ENCODE data around the gene PRSS27. TPM values are rescaled to one million over a fixed set of nuclear protein-coding genes. Genes with fewer than 3 reads are reported as not detected.

The PRSS27 gene
- polyA plus RNA-seq, 1 of the 3 experiments (the other 2 are of a cell fraction), result 7.7 TPM

DNA sequence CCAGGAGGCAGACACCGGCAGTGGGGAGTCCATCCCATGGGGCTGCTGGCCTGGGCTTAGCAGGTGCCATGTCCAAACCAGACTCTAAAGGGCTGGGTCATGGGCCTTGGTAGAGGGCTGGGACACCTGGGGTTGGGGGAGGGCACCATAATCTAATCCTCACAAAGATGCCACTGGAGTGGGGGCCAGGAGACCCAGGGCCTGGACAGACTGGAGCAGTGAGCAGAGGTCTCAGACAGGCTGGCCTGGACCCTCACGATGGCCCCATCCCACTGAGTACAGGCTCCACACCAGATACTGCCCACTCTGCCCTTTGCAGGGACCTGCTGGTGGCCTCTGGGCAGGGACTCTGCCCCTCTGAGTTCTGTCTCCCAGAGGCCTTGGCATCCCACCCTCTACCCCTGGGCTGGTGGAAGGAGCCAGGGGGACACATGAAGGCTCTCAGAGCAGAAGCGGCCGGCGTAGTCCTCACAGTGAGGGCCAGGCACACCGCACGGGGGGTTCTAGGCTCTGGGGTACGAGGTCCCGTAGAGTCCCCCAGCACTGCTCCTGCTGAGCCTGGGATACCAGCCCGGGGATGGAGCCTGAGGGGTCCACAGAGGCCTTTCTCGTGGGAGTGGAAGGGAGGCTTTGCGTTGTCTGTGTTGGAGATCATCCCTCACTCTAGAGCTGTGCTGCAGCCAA lies 22.4 kb upstream of the PRSS27 start:
- no peak for DNase-seq
- Histone ChIP-seq H3K9me3 (no peaks in the 10 kb centered on the region), H3F3A (replicated peaks; ENCODE audit: insufficient read depth) (no peaks in the 10 kb centered on the region), H3K79me2 (ENCODE audit: insufficient read depth) (no peaks in the 10 kb centered on the region), H3K4me3 (ENCODE audit: low read depth in 2 of 2, low read length in 1 of 2) (no peak overlapping the region), H3K36me3 (replicated peaks in 1 of 2; ENCODE audit: control insufficient read depth in 1 of 2, insufficient read depth in 2 of 2, low read length in 1 of 2) (no peaks in the 10 kb centered on the region), H3K9me2 (no peaks in the 10 kb centered on the region), H3K9ac (no peak overlapping the region), H3K4me2 (no peak overlapping the region), H3K4me1 (ENCODE audit: control insufficient read depth in 1 of 2, insufficient read depth in 2 of 2, low read depth in 1 of 2, low read length in 1 of 2) (no peaks in the 10 kb centered on the region; a peak in 1 of 4 replicates), H3K27me3 (ENCODE audit: insufficient read depth) (no peaks in the 10 kb centered on the region), H4K20me1 (ENCODE audit: insufficient read depth) (no peaks in the 10 kb centered on the region), H2AFZ (ENCODE audit: low read depth) (no peak overlapping the region), H3K27ac (ENCODE audit: low read depth in 2 of 2, low read length in 1 of 2) (no peak overlapping the region)
- no peak for TF ChIP-seq GABPA (IDR thresholded peaks at IDR 0.05; ENCODE audit: low read depth)
- TF ChIP-seq FOSL2 (IDR thresholded peaks at IDR 0.05; ENCODE audit: borderline replicate concordance, low read depth), result no peak
- TF ChIP-seq, protein P1, sequence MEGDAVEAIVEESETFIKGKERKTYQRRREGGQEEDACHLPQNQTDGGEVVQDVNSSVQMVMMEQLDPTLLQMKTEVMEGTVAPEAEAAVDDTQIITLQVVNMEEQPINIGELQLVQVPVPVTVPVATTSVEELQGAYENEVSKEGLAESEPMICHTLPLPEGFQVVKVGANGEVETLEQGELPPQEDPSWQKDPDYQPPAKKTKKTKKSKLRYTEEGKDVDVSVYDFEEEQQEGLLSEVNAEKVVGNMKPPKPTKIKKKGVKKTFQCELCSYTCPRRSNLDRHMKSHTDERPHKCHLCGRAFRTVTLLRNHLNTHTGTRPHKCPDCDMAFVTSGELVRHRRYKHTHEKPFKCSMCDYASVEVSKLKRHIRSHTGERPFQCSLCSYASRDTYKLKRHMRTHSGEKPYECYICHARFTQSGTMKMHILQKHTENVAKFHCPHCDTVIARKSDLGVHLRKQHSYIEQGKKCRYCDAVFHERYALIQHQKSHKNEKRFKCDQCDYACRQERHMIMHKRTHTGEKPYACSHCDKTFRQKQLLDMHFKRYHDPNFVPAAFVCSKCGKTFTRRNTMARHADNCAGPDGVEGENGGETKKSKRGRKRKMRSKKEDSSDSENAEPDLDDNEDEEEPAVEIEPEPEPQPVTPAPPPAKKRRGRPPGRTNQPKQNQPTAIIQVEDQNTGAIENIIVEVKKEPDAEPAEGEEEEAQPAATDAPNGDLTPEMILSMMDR (IDR thresholded peaks at IDR 0.05), result no peak
- TF ChIP-seq NFIC (IDR thresholded peaks at IDR 0.05; ENCODE audit: borderline replicate concordance), result no peak
- TF ChIP-seq, protein P2, sequence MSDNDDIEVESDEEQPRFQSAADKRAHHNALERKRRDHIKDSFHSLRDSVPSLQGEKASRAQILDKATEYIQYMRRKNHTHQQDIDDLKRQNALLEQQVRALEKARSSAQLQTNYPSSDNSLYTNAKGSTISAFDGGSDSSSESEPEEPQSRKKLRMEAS (IDR thresholded peaks at IDR 0.05; ENCODE audit: low read depth), result no peak
- over 99% methylated on average over 9 of the region's 12 CpGs for WGBS (ENCODE audit: low lambda C conversion rate)
- ChIA-PET POLR2A (interaction anchor here (1.8 kb wide), 1 partner anchor 9 kb away, joined by 5 read pairs; no protein-coding TSS in a partner anchor), CTCF (no interaction called here)

DNA sequence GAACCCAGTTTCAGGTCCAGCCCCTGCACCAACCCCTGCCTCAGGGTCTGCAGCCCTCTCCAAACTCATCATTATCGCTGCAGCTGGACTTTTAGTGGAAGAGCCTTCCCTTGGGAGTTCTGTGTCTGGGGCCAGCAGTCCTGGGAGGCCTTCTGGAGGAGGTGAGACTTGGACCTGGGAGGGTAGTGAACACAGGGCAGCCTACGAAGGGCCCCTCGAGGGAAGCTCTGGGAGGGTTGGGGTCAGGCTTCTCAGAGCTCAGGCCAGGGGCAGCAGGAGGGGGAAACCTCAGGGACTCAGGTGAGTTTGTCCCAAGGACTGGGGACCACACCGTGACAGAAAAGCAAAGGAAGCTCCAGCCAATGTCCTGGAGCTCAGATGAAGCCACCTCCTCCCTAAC lies 21.1 kb upstream of the PRSS27 start:
- H4K20me1 ChIP-seq (ENCODE audit: insufficient read depth), result no peaks in the 10 kb centered on the region
- no peak overlapping the region for H3K9ac ChIP-seq
- H3K36me3 ChIP-seq (replicated peaks in 1 of 2; ENCODE audit: control insufficient read depth in 1 of 2, insufficient read depth in 2 of 2, low read length in 1 of 2), result no peaks in the 10 kb centered on the region
- no peaks in the 10 kb centered on the region for H3K9me2 ChIP-seq
- POLR2A ChIA-PET, result interaction anchor here (1.8 kb wide), 1 partner anchor 10 kb away, joined by 5 read pairs; no protein-coding TSS in a partner anchor
- no peaks in the 10 kb centered on the region for H3K27me3 ChIP-seq (ENCODE audit: insufficient read depth)
- no peaks in the 10 kb centered on the region for H3K79me2 ChIP-seq (ENCODE audit: insufficient read depth)
- CTCF ChIA-PET, result no interaction called here
- no peaks in the 10 kb centered on the region for H3F3A ChIP-seq (replicated peaks; ENCODE audit: insufficient read depth)
- H3K4me2 ChIP-seq, result no peak overlapping the region
- 67% methylated on average over 3 of the region's 4 CpGs for WGBS (ENCODE audit: low lambda C conversion rate)
- no peak for DNase-seq
- no peak overlapping the region for H3K27ac ChIP-seq (ENCODE audit: low read depth in 2 of 2, low read length in 1 of 2)
- H3K9me3 ChIP-seq, result no peaks in the 10 kb centered on the region
- H3K4me3 ChIP-seq (ENCODE audit: low read depth in 2 of 2, low read length in 1 of 2), result no peak overlapping the region
- no peaks in the 10 kb centered on the region; a peak in 1 of 4 replicates for H3K4me1 ChIP-seq (ENCODE audit: control insufficient read depth in 1 of 2, insufficient read depth in 2 of 2, low read depth in 1 of 2, low read length in 1 of 2)
- no peak overlapping the region for H2AFZ ChIP-seq (ENCODE audit: low read depth)
- TF ChIP-seq, protein P3, sequence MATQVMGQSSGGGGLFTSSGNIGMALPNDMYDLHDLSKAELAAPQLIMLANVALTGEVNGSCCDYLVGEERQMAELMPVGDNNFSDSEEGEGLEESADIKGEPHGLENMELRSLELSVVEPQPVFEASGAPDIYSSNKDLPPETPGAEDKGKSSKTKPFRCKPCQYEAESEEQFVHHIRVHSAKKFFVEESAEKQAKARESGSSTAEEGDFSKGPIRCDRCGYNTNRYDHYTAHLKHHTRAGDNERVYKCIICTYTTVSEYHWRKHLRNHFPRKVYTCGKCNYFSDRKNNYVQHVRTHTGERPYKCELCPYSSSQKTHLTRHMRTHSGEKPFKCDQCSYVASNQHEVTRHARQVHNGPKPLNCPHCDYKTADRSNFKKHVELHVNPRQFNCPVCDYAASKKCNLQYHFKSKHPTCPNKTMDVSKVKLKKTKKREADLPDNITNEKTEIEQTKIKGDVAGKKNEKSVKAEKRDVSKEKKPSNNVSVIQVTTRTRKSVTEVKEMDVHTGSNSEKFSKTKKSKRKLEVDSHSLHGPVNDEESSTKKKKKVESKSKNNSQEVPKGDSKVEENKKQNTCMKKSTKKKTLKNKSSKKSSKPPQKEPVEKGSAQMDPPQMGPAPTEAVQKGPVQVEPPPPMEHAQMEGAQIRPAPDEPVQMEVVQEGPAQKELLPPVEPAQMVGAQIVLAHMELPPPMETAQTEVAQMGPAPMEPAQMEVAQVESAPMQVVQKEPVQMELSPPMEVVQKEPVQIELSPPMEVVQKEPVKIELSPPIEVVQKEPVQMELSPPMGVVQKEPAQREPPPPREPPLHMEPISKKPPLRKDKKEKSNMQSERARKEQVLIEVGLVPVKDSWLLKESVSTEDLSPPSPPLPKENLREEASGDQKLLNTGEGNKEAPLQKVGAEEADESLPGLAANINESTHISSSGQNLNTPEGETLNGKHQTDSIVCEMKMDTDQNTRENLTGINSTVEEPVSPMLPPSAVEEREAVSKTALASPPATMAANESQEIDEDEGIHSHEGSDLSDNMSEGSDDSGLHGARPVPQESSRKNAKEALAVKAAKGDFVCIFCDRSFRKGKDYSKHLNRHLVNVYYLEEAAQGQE (IDR thresholded peaks at IDR 0.05; ENCODE audit: low read depth, low read length), result no peak
- TF ChIP-seq SMC3 (IDR thresholded peaks at IDR 0.05; ENCODE audit: low read depth, low read length) (no peak), MXI1 (IDR thresholded peaks at IDR 0.05; ENCODE audit: low read depth, low read length) (no peak), GABPA (IDR thresholded peaks at IDR 0.05; ENCODE audit: low read depth) (no peak), NRF1 (IDR thresholded peaks at IDR 0.05; ENCODE audit: low read depth, low read length) (no peak), RXRA (IDR thresholded peaks at IDR 0.05; ENCODE audit: borderline replicate concordance, low read depth) (no peak), TAF1 (IDR thresholded peaks at IDR 0.05; ENCODE audit: borderline replicate concordance, low read depth, low read length) (no peak), GATA2 (CRISPR knock-in tag; IDR thresholded peaks at IDR 0.05) (no peak), EZH2phosphoT487 (IDR thresholded peaks at IDR 0.05; ENCODE audit: borderline replicate concordance, low read depth) (no peak), FOXJ3 (CRISPR knock-in tag; IDR thresholded peaks at IDR 0.05) (no peak), CHD2 (IDR thresholded peaks at IDR 0.05; ENCODE audit: low read length, partially characterized antibody) (no peak), RCOR1 (IDR thresholded peaks at IDR 0.05; ENCODE audit: low read length) (no peak)
- TF ChIP-seq, protein P1 (IDR thresholded peaks at IDR 0.05), result no peak
- TF ChIP-seq, protein P2 (IDR thresholded peaks at IDR 0.05; ENCODE audit: low read depth), result no peak
- TF ChIP-seq, protein P4, sequence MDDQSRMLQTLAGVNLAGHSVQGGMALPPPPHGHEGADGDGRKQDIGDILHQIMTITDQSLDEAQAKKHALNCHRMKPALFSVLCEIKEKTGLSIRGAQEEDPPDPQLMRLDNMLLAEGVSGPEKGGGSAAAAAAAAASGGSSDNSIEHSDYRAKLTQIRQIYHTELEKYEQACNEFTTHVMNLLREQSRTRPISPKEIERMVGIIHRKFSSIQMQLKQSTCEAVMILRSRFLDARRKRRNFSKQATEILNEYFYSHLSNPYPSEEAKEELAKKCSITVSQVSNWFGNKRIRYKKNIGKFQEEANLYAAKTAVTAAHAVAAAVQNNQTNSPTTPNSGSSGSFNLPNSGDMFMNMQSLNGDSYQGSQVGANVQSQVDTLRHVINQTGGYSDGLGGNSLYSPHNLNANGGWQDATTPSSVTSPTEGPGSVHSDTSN (IDR thresholded peaks at IDR 0.05), result no peak
